BE2C (cell line): ENCODE results near the gene RBBP9.
A peak's percentile ranks its signal among the peaks of the same experiment; 100 is the strongest.

Experiments used
- DNase-seq: peaks from one replicate; pipeline ENCODE4 v3.0.0-alpha.2; 2020
- H3K27me3 ChIP-seq: fragments of 250-450 bp; sonication (Bioruptor Pico); 2 replicates; pipeline ENCODE4 v1.5.1; 2020; ENCODE audit warnings: mild to moderate bottlenecking
- H3K36me3 ChIP-seq: fragments of 250-450 bp; sonication (Bioruptor Pico); 2 replicates; pipeline ENCODE4 v1.5.1; 2020; ENCODE audit warnings: mild to moderate bottlenecking
- H3K4me1 ChIP-seq: fragments of 250-450 bp; sonication (Bioruptor Pico); 2 replicates; pipeline ENCODE4 v1.5.1; 2020
- H3K4me3 ChIP-seq: 2 replicates; pipeline ENCODE4 v1.5.1; 2011; ENCODE audit warnings: low read depth, low read length
- H3K9me3 ChIP-seq: fragments of 250-450 bp; sonication (Bioruptor Pico); 2 replicates; pipeline ENCODE4 v1.5.1; 2020
- CTCF ChIP-seq: IDR thresholded peaks from 2 replicates; pipeline ENCODE4 v1.5.1; 2012; ENCODE audit warnings: mild to moderate bottlenecking, low read depth, low read length

RBBP9 gene

GRCh38 chr20:18465536-18466200, 31.4 kb downstream of the RBBP9 start:
- no peak for TF ChIP-seq CTCF
- DNase-seq = no peak
- H3K36me3 ChIP-seq = peaks cover 3% of the 10 kb centered on the region; the same call in 1 of the 2 replicates
- no peaks in the 10 kb centered on the region for H3K27me3 ChIP-seq
- H3K4me3 ChIP-seq = no peak overlapping the region
- H3K9me3 ChIP-seq = no peaks in the 10 kb centered on the region
- H3K4me1 ChIP-seq = no peaks in the 10 kb centered on the region

- Histone ChIP-seq H3K27me3 (no peaks in the 10 kb centered on the region; the same call in 1 of the 2 replicates), H3K9me3 (no peaks in the 10 kb centered on the region), H3K36me3 (no peaks in the 10 kb centered on the region), H3K4me1 (no peaks in the 10 kb centered on the region), H3K4me3 (no peak overlapping the region)
- TF ChIP-seq CTCF = no peak
- DNase-seq = no peak
Observed at GRCh38 chr20:18456600-18456999, 40.4 kb downstream of the RBBP9 start.

- TF ChIP-seq CTCF = no peak
- H3K36me3 ChIP-seq = no peaks in the 10 kb centered on the region
- no peaks in the 10 kb centered on the region; the same call in none of the 2 replicates for H3K4me1 ChIP-seq
- no peaks in the 10 kb centered on the region for H3K27me3 ChIP-seq
- H3K4me3 ChIP-seq = no peak overlapping the region
- DNase-seq = peak; percentile 32
- no peaks in the 10 kb centered on the region for H3K9me3 ChIP-seq
Observed at GRCh38 chr20:18443886-18444285, 53.1 kb downstream of the RBBP9 start.

- no peak overlapping the region for H3K4me3 ChIP-seq
- H3K4me1 ChIP-seq = no peaks in the 10 kb centered on the region; the same call in none of the 2 replicates
- TF ChIP-seq CTCF = no peak
- no peak for DNase-seq
- no peaks in the 10 kb centered on the region for H3K36me3 ChIP-seq
- H3K9me3 ChIP-seq = no peaks in the 10 kb centered on the region
- H3K27me3 ChIP-seq = no peaks in the 10 kb centered on the region
Observed at GRCh38 chr20:18440403-18440802, 56.6 kb downstream of the RBBP9 start.

GRCh38 chr20:18436847-18437246, 60.2 kb downstream of the RBBP9 start:
- no peaks in the 10 kb centered on the region for H3K4me1 ChIP-seq
- no peaks in the 10 kb centered on the region for H3K27me3 ChIP-seq
- no peaks in the 10 kb centered on the region for H3K9me3 ChIP-seq
- H3K4me3 ChIP-seq = peak overlapping the region; percentile 54
- DNase-seq = no peak
- no peaks in the 10 kb centered on the region for H3K36me3 ChIP-seq
- no peak for TF ChIP-seq CTCF
